ENCODE results near the gene POU5F2. TPM values are rescaled to one million over a fixed set of nuclear protein-coding genes. Genes with fewer than 3 reads are reported as not detected.

POU5F2 gene
- total and polyA plus RNA-seq, 9 of the 15 experiments (the other 6 are each of a cell fraction or from before 2014, with no cell fraction given) = 0.01 to 0.40 (median 0.18) TPM; not detected in 2

DNA sequence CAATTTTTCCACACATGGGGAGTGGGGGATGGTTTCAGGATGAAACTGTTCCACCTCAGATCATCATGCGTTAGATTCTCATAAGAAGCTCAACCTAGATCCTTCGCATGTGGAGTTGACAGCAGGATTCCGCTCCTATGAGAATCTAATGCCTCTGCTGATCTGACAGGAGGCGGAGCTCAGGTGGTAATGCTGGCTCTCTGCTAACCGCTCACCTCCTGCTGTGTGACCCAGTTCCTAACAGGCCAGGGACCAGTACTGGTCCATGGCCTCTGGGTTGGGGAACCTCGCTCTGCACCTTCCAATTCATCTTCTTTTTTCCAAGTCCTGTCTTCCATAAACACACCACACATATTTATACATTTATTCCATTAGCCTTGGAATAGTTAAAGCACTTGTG is 33.0 kb downstream of the POU5F2 start:
- in situ Hi-C loops (cut with MboI) = no loop called here
- BruUV-seq (replicated peaks) = no TSS peak
- Histone ChIP-seq H3K4me1 (replicated peaks in 1 of 2; ENCODE audit: control insufficient read depth in 2 of 2, insufficient read depth in 2 of 2, low read length in 2 of 2) (no peaks in the 10 kb centered on the region), H3K27ac (ENCODE audit: extremely low read depth, low read depth, low read length) (no peak overlapping the region), H3K36me3 (ENCODE audit: control insufficient read depth, insufficient read depth, low read length) (no peaks in the 10 kb centered on the region), H3K9me1 (ENCODE audit: control insufficient read depth, insufficient read depth, low read length) (no peaks in the 10 kb centered on the region), H4K20me1 (replicated peaks; ENCODE audit: control insufficient read depth, insufficient read depth, low read length) (no peaks in the 10 kb centered on the region), H3K4me3 (no peak overlapping the region), H2AFZ (ENCODE audit: low read depth, low read length) (no peak overlapping the region), H3K79me2 (ENCODE audit: control insufficient read depth, insufficient read depth, low read length) (no peaks in the 10 kb centered on the region), H3K4me2 (ENCODE audit: insufficient read depth, low read length) (no peak overlapping the region), H3K27me3 (ENCODE audit: control insufficient read depth in 2 of 2, insufficient read depth in 2 of 2, low read length in 2 of 2) (no peaks in the 10 kb centered on the region), H3K9ac (ENCODE audit: insufficient read depth in 1 of 2, low read depth in 2 of 2, low read length in 2 of 2) (no peak overlapping the region), H3K9me3 (replicated peaks; ENCODE audit: control insufficient read depth, insufficient read depth, low read depth, low read length) (no peaks in the 10 kb centered on the region; the same call in 1 of the 2 replicates)
- ATAC-seq (no peak), FAIRE-seq (no peak), DNase-seq (ENCODE audit: extremely low read depth in 1 of 4, low spot score in 3 of 4) (no peak)
- ChIA-PET CTCF (ENCODE audit: low intra/inter-chr PET ratio) (no interaction called here), POLR2A (interaction anchor here (0.7 kb wide), 1 partner anchor 121 kb away, joined by 3 read pairs; no protein-coding TSS in a partner anchor)
- intact Hi-C loops (cut with micrococcal nuclease) = no loop called here
- no peak for TF ChIP-seq STAG1 (CRISPR knock-in tag; IDR thresholded peaks at IDR 0.05; ENCODE audit: borderline replicate concordance)
- TF ChIP-seq ZNF277 (CRISPR knock-in tag; IDR thresholded peaks at IDR 0.05; ENCODE audit: borderline replicate concordance) = no peak
- TF ChIP-seq MEIS2 (IDR thresholded peaks at IDR 0.05; ENCODE audit: partially characterized antibody) = no peak
- no peak for TF ChIP-seq FOSL1 (tag; conservative IDR thresholded peaks at IDR 0.05)
- TF ChIP-seq, protein P1, sequence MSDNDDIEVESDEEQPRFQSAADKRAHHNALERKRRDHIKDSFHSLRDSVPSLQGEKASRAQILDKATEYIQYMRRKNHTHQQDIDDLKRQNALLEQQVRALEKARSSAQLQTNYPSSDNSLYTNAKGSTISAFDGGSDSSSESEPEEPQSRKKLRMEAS (CRISPR knock-in tag; IDR thresholded peaks at IDR 0.05) = no peak
- TF ChIP-seq, protein P2, sequence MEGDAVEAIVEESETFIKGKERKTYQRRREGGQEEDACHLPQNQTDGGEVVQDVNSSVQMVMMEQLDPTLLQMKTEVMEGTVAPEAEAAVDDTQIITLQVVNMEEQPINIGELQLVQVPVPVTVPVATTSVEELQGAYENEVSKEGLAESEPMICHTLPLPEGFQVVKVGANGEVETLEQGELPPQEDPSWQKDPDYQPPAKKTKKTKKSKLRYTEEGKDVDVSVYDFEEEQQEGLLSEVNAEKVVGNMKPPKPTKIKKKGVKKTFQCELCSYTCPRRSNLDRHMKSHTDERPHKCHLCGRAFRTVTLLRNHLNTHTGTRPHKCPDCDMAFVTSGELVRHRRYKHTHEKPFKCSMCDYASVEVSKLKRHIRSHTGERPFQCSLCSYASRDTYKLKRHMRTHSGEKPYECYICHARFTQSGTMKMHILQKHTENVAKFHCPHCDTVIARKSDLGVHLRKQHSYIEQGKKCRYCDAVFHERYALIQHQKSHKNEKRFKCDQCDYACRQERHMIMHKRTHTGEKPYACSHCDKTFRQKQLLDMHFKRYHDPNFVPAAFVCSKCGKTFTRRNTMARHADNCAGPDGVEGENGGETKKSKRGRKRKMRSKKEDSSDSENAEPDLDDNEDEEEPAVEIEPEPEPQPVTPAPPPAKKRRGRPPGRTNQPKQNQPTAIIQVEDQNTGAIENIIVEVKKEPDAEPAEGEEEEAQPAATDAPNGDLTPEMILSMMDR (IDR thresholded peaks at IDR 0.05 in 2 of 3, conservative IDR thresholded peaks at IDR 0.05 in 1 of 3; ENCODE audit: insufficient read depth in 2 of 3, low read depth in 1 of 3, low read length in 3 of 3) = no peak
- no peak for TF ChIP-seq SMARCA4 (IDR thresholded peaks at IDR 0.05)
- TF ChIP-seq CREB3L1 (IDR thresholded peaks at IDR 0.05; ENCODE audit: borderline replicate concordance, low read depth) = no peak
- no peak for TF ChIP-seq ZNF146 (CRISPR knock-in tag; IDR thresholded peaks at IDR 0.05; ENCODE audit: unreplicated experiment)
- TF ChIP-seq TRIM24 (IDR thresholded peaks at IDR 0.05) = no peak
- no peak for TF ChIP-seq BMI1 (IDR thresholded peaks at IDR 0.05; ENCODE audit: low read length)
- no peak for TF ChIP-seq NFIC (IDR thresholded peaks at IDR 0.05)
- 4% methylated on average over 6 of the region's 6 CpGs for WGBS (ENCODE audit: insufficient coverage, low coverage, missing lambda C conversion rate)

Data from K562 (cell line).